Heart right ventricle (tissue), 16 donors: ENCODE results near the gene GNPTG. TPM values are rescaled to one million over a fixed set of nuclear protein-coding genes. Genes with fewer than 3 reads are reported as not detected.

Source experiments
- ATAC-seq, 8 donors: fragments of 200-7000 bp; cut with Tn5 transposase; one replicate each; pipeline ENCODE4 v1.9.1; 2020; ENCODE audit warnings: mild to moderate bottlenecking in 8 of 8, moderate library complexity in 8 of 8, moderate number of reproducible peaks in 1 of 8
- DNase-seq, 2 donors: peaks; one replicate each; pipeline ENCODE4 v3.0.0-alpha.2; 2020
- H3K27ac ChIP-seq, 10 donors: fragments of 200-600 bp; sonication (generic) in 2 of 10; one replicate each; pipeline versions ENCODE4 v1.5.0 to v1.8.0; 2020 to 2022; ENCODE audit warnings: mild to moderate bottlenecking in 3 of 10
- H3K27me3 ChIP-seq, 7 donors: fragments of 200-600 bp; one replicate each; pipeline ENCODE4 v1.8.0; 2021 to 2022; ENCODE audit warnings: mild to moderate bottlenecking in 2 of 7
- H3K36me3 ChIP-seq, 9 donors: fragments of 200-600 bp; sonication (generic) in 1 of 9; one replicate each; pipeline versions ENCODE4 v1.5.0 to v1.8.0; 2020 to 2022; ENCODE audit warnings: mild to moderate bottlenecking in 2 of 9
- H3K4me1 ChIP-seq, 9 donors: fragments of 200-600 bp; sonication (generic) in 1 of 9; one replicate each; pipeline versions ENCODE4 v1.5.0 to v1.8.0; 2020 to 2022; ENCODE audit warnings: mild to moderate bottlenecking in 4 of 9
- H3K4me3 ChIP-seq, 10 donors: fragments of 200-600 bp; sonication (generic) in 2 of 10; one replicate each; pipeline versions ENCODE4 v1.5.0 to v1.8.0; 2020 to 2022; ENCODE audit warnings: mild to moderate bottlenecking in 7 of 10, moderate library complexity in 2 of 10
- H3K9me3 ChIP-seq, 11 donors: fragments of 200-600 bp in 10 of 11; sonication (generic) in 2 of 11; one replicate each; pipeline versions ENCODE4 v1.5.0 to v1.8.0; 2013 to 2022; ENCODE audit warnings: mild to moderate bottlenecking in 2 of 11, control low read depth in 1 of 11, moderate library complexity in 1 of 11
- CTCF ChIP-seq, 9 donors: fragments of 200-600 bp; sonication (generic) in 2 of 9; IDR thresholded peaks; one replicate each; pipeline versions ENCODE4 v1.5.0 to v1.8.0; 2021 to 2022; ENCODE audit warnings: antibody characterized with exemption in 9 of 9, mild to moderate bottlenecking in 5 of 9, moderate library complexity in 1 of 9
- WGBS, 2 donors: extraction: QIAGEN DNeasy Blood & Tissue Kit; methylation state at CpG; one replicate each; pipeline ENCODE4 v1.1.7; 2013; ENCODE audit warnings: inconsistent platforms in 1 of 2; 5-methylcytosine and 5-hydroxymethylcytosine counted together
- intact Hi-C, 10 donors: fragments of 100-400 bp; cut with DNase I; formaldehyde crosslinking; loops; one replicate each; pipeline versions ENCODE4 v1.11.1 to v1.14.2; 2022
- polyA plus RNA-seq, 2 donors: library from polyadenylated mRNA; stranded (reverse); fragments of 200-250 nt; gene quantifications; one replicate each; pipeline ENCODE4 v1.2.3, GENCODE V29; 2013
- total RNA-seq, 10 donors: library from RNA; stranded (reverse); fragmentation: NEBNext Ultra II Directional in 3 of 10; extraction: Animal tissue kit (Norgen Biotek cat#: 25700) in 3 of 10; gene quantifications; one replicate each; pipeline versions ENCODE4 v1.2.1 to v1.2.4, GENCODE V29; 2021 to 2023
- donor health status: Arrhythmogenic right ventricular cardiomyopathy.
- donor health status: ischemic (EF 13 %, LVEDD 7.1; RV severe dilation, severe dysfunction).
- donor health status: healthy with polysubstance abuse.
- donor health status: DM: no; HTN: yes; CAD: no.
- donor health status: DM: no; HTN: no; CAD: no.
- donor health status: ischemic (EF 25% LVEDD 6.9; RV normal size, moderate dysfunction).
- donor health status: ischemic (EF 25% LVEDD 5.7; RV mildly dilated, moderate dysfunction).
- donor health status: healthy.
- donor health status: DM: yes; HTN: yes; CAD: no.
- donor health status: Ischemic cardiomyopathy.
- donor health status: ischemic (EF 35%, LVEDD 5.7; RV mildly dilated, moderate dysfunction).
- donor health status: nonischemic (EF 11% LVEDD 7.7; RV severe dilation, severe dysfunction).
- donor health status: DM: yes; HTN: yes; CAD: no.
- donor health status: PGD.
- donor health status: ischemic (EF 29% LVEDD 5.4; RV normal size, mild dysfunction).
- donor health status: nonischemic (EF 23%, LVEDD 6.1; RV moderate dilation, normal function).

GNPTG gene
- total and polyA plus RNA-seq, 12 donors: 24.8 to 56.3 (median 31.8) TPM

GRCh38 chr16:1315081-1316032, 36.4 kb upstream of the GNPTG start:
- Histone ChIP-seq H3K27me3 (no peaks in the 10 kb centered on the region), H3K9me3 (no peaks in the 10 kb centered on the region), H3K4me1 (peaks cover 21 to 42% (median 33%) of the 10 kb centered on the region in 9 donors), H3K36me3 (peaks cover 0 to 85% (median 62%) of the 10 kb centered on the region in 9 donors), H3K4me3 (no peak overlapping the region), H3K27ac (no peak overlapping the region)
- ATAC-seq (no peak), DNase-seq (no peak)
- no peak for TF ChIP-seq CTCF (IDR thresholded peaks at IDR 0.05)
- intact Hi-C loops: loop anchor here in 1 of 10 donors (10.0 kb wide), 1 partner anchor 89 kb away; no protein-coding TSS in a partner anchor
- WGBS, 2 donors: 84% methylated on average over 44 to 46 of the region's 46 CpGs

GRCh38 chr16:1316033-1316405, 35.7 kb upstream of the GNPTG start:
- Histone ChIP-seq H3K27ac (no peak overlapping the region), H3K36me3 (peaks cover 5 to 92% (median 69%) of the 10 kb centered on the region in 9 donors), H3K27me3 (no peaks in the 10 kb centered on the region), H3K9me3 (no peaks in the 10 kb centered on the region), H3K4me1 (peaks cover 19 to 36% (median 26%) of the 10 kb centered on the region in 9 donors), H3K4me3 (no peak overlapping the region)
- 88 to 89% methylated on average over 14 of the region's 14 CpGs for whole genome bisulfite sequencing, 2 donors
- DNase-seq (no peak), ATAC-seq (no peak)
- intact Hi-C loops: loop anchor here in 1 of 10 donors (10.0 kb wide), 1 partner anchor 89 kb away; no protein-coding TSS in a partner anchor
- no peak for TF ChIP-seq CTCF (IDR thresholded peaks at IDR 0.05)

GRCh38 chr16:1317479-1318267, 34.1 kb upstream of the GNPTG start:
- Histone ChIP-seq H3K4me1 (peaks cover 4 to 19% (median 9%) of the 10 kb centered on the region in 9 donors), H3K36me3 (peaks cover 5 to 100% (median 71%) of the 10 kb centered on the region in 9 donors), H3K27me3 (no peaks in the 10 kb centered on the region), H3K4me3 (no peak overlapping the region), H3K9me3 (no peaks in the 10 kb centered on the region), H3K27ac (no peak overlapping the region)
- ATAC-seq (no peak), DNase-seq (no peak)
- WGBS, 2 donors: 88 to 89% methylated on average over 32 of the region's 32 CpGs
- intact Hi-C loops: loop anchor here in 1 of 10 donors (10.0 kb wide), 1 partner anchor 87 kb away; no protein-coding TSS in a partner anchor
- TF ChIP-seq CTCF (IDR thresholded peaks at IDR 0.05): no peak

GRCh38 chr16:1318268-1318545, 33.5 kb upstream of the GNPTG start:
- DNase-seq: no peak
- intact Hi-C loops: loop anchor here in 1 of 10 donors (10.0 kb wide), 1 partner anchor 87 kb away; no protein-coding TSS in a partner anchor
- WGBS, 2 donors: 79 to 80% methylated on average over 9 of the region's 9 CpGs
- Histone ChIP-seq H3K36me3 (peaks cover 5 to 99% (median 71%) of the 10 kb centered on the region in 9 donors), H3K4me3 (no peak overlapping the region), H3K4me1 (peaks cover 0 to 14% (median 5%) of the 10 kb centered on the region in 9 donors), H3K27ac (no peak overlapping the region), H3K27me3 (no peaks in the 10 kb centered on the region), H3K9me3 (no peaks in the 10 kb centered on the region)
- TF ChIP-seq CTCF (IDR thresholded peaks at IDR 0.05): no peak
- ATAC-seq: no peak
